IgD-negative memory B cell (primary cell): ENCODE data around the gene PAPOLB. TPM values are rescaled to one million over a fixed set of nuclear protein-coding genes. Genes with fewer than 3 reads are reported as not detected.
"Not testable (repeated sequence)": the region's sequence is repeated elsewhere in the genome, so short reads cannot be mapped to it uniquely, and the experiment has no call there.

Experiments used
- H3K27ac Mint-ChIP-seq, 3 donors: one replicate each; pipeline ENCODE4 v1.8.0; 2020 to 2022; ENCODE audit warnings: mild to moderate bottlenecking in 3 of 3, mixed read lengths in 3 of 3, moderate library complexity in 1 of 3
- H3K27me3 Mint-ChIP-seq: one replicate; pipeline ENCODE4 v1.8.0; 2021; ENCODE audit warnings: mixed read lengths
- H3K36me3 Mint-ChIP-seq: one replicate; pipeline ENCODE4 v1.8.0; 2020; ENCODE audit warnings: mild to moderate bottlenecking, mixed read lengths
- H3K4me1 Mint-ChIP-seq, 3 donors: one replicate each; pipeline ENCODE4 v1.8.0; 2020 to 2022; ENCODE audit warnings: mixed read lengths in 3 of 3, mild to moderate bottlenecking in 1 of 3
- H3K4me3 Mint-ChIP-seq, 4 donors: one replicate each; pipeline ENCODE4 v1.8.0; 2020 to 2022; ENCODE audit warnings: mild to moderate bottlenecking in 4 of 4, mixed read lengths in 4 of 4, moderate library complexity in 3 of 4
- H3K9me3 Mint-ChIP-seq, 3 donors: one replicate each; pipeline ENCODE4 v1.8.0; 2020 to 2021; ENCODE audit warnings: mixed read lengths in 3 of 3, mild to moderate bottlenecking in 1 of 3
- polyA plus RNA-seq: library from polyadenylated mRNA; unstranded; fragments of 300-500 nt; fragmentation: Illumina TruSeq; gene quantifications from one replicate; pipeline ENCODE4 v1.2.3, GENCODE V29; 2021

PAPOLB gene
- polyA plus RNA-seq, result not detected

GRCh38 chr7:4861673-4862072 lies at the start of gene PAPOLB:
Gene PAPOLB (minus strand): TSS chr7:4862030. CDS start chr7:4861810, 220 bp downstream.
- Mint-ChIP-seq H3K36me3 (no peaks in the 10 kb centered on the region), H3K4me1 (peaks cover 2 to 5% (median 3%) of the 10 kb centered on the region in 3 donors), H3K4me3 (peak within 1 kb of the TSS; percentile 64 to 92 (median 75)), H3K9me3 (peaks cover 3 to 19% (median 9%) of the 10 kb centered on the region in 3 donors), H3K27me3 (peaks cover 23% of the 10 kb centered on the region), H3K27ac (peak within 1 kb of the TSS in 2 of 3 donors; percentile 78 to 84)

GRCh38 chr7:4911111-4911828 lies 49.4 kb upstream of the PAPOLB start:
- Mint-ChIP-seq H3K36me3 (no peaks in the 10 kb centered on the region), H3K27me3 (peaks cover 7% of the 10 kb centered on the region), H3K4me1 (no peaks in the 10 kb centered on the region), H3K4me3 (no peak overlapping the region), H3K9me3 (peaks cover 0 to 3% (median 0%) of the 10 kb centered on the region in 3 donors), H3K27ac (no peak overlapping the region)

- Mint-ChIP-seq H3K4me1 (peaks cover 0 to 2% (median 0%) of the 10 kb centered on the region in 3 donors), H3K36me3 (no peaks in the 10 kb centered on the region), H3K4me3 (no peak overlapping the region), H3K27ac (no peak overlapping the region), H3K27me3 (peaks cover 11% of the 10 kb centered on the region), H3K9me3 (peaks cover 0 to 5% (median 3%) of the 10 kb centered on the region in 3 donors)
Observed at GRCh38 chr7:4906682-4907081, 44.9 kb upstream of the PAPOLB start.

GRCh38 chr7:4905171-4905570 lies 43.3 kb upstream of the PAPOLB start:
- H3K27me3 Mint-ChIP-seq, result peaks cover 11% of the 10 kb centered on the region
- no peak overlapping the region for H3K27ac Mint-ChIP-seq

GRCh38 chr7:4904346-4904745 lies 42.5 kb upstream of the PAPOLB start:
- H3K9me3 Mint-ChIP-seq, result peaks cover 0 to 5% (median 3%) of the 10 kb centered on the region in 3 donors
- peaks cover 10% of the 10 kb centered on the region for H3K27me3 Mint-ChIP-seq
- H3K4me3 Mint-ChIP-seq, result no peak overlapping the region
- no peaks in the 10 kb centered on the region for H3K36me3 Mint-ChIP-seq
- peaks cover 0 to 2% (median 0%) of the 10 kb centered on the region in 3 donors for H3K4me1 Mint-ChIP-seq
- H3K27ac Mint-ChIP-seq, result no peak overlapping the region

More at GRCh38 chr7:4905171-4905570, 43.3 kb upstream of the PAPOLB start:
- Mint-ChIP-seq H3K9me3 (peaks cover 0 to 5% (median 3%) of the 10 kb centered on the region in 3 donors), H3K36me3 (no peaks in the 10 kb centered on the region), H3K4me1 (peaks cover 0 to 2% (median 0%) of the 10 kb centered on the region in 3 donors), H3K4me3 (no peak overlapping the region)

GRCh38 chr7:4895766-4896165 lies 33.9 kb upstream of the PAPOLB start:
- H3K27me3 Mint-ChIP-seq, result peaks cover 16% of the 10 kb centered on the region
- H3K4me1 Mint-ChIP-seq, result no peaks in the 10 kb centered on the region
- peaks cover 0 to 7% (median 2%) of the 10 kb centered on the region in 3 donors for H3K9me3 Mint-ChIP-seq
- no peak overlapping the region for H3K4me3 Mint-ChIP-seq
- peaks cover 5% of the 10 kb centered on the region for H3K36me3 Mint-ChIP-seq
- H3K27ac Mint-ChIP-seq, result no peak overlapping the region

- H3K27ac Mint-ChIP-seq, result no peak overlapping the region
- peaks cover 0 to 7% (median 2%) of the 10 kb centered on the region in 3 donors for H3K9me3 Mint-ChIP-seq
- H3K27me3 Mint-ChIP-seq, result peaks cover 20% of the 10 kb centered on the region
- peaks cover 5% of the 10 kb centered on the region for H3K36me3 Mint-ChIP-seq
- no peaks in the 10 kb centered on the region for H3K4me1 Mint-ChIP-seq
- no peak overlapping the region for H3K4me3 Mint-ChIP-seq
Observed at GRCh38 chr7:4894482-4894881, 32.7 kb upstream of the PAPOLB start.

GRCh38 chr7:4893929-4894475 lies 32.2 kb upstream of the PAPOLB start:
- no peak overlapping the region for H3K4me3 Mint-ChIP-seq

GRCh38 chr7:4893188-4893587 lies 31.4 kb upstream of the PAPOLB start:
- H3K27me3 Mint-ChIP-seq, result peaks cover 20% of the 10 kb centered on the region
- H3K27ac Mint-ChIP-seq, H3K4me3 Mint-ChIP-seq, H3K36me3 Mint-ChIP-seq, H3K9me3 Mint-ChIP-seq, H3K4me1 Mint-ChIP-seq: not testable (repeated sequence)

More at GRCh38 chr7:4893929-4894475, 32.2 kb upstream of the PAPOLB start:
- Mint-ChIP-seq H3K4me1 (no peaks in the 10 kb centered on the region), H3K27ac (no peak overlapping the region), H3K36me3 (peaks cover 5% of the 10 kb centered on the region), H3K9me3 (peaks cover 0 to 7% (median 2%) of the 10 kb centered on the region in 3 donors), H3K27me3 (peaks cover 22% of the 10 kb centered on the region)

- peaks cover 19% of the 10 kb centered on the region for H3K27me3 Mint-ChIP-seq
- H3K9me3 Mint-ChIP-seq, H3K4me1 Mint-ChIP-seq, H3K4me3 Mint-ChIP-seq, H3K36me3 Mint-ChIP-seq, H3K27ac Mint-ChIP-seq: not testable (repeated sequence)
Observed at GRCh38 chr7:4891522-4891921, 29.7 kb upstream of the PAPOLB start.

- Mint-ChIP-seq H3K27ac (no peak overlapping the region), H3K4me3 (no peak overlapping the region), H3K9me3 (peaks cover 0 to 7% (median 0%) of the 10 kb centered on the region in 3 donors), H3K36me3 (peaks cover 3% of the 10 kb centered on the region), H3K4me1 (no peaks in the 10 kb centered on the region), H3K27me3 (peaks cover 15% of the 10 kb centered on the region)
Observed at GRCh38 chr7:4889682-4890081, 27.9 kb upstream of the PAPOLB start.

GRCh38 chr7:4888161-4888560 lies 26.3 kb upstream of the PAPOLB start:
- Mint-ChIP-seq H3K27me3 (peaks cover 25% of the 10 kb centered on the region), H3K27ac (no peak overlapping the region), H3K9me3 (no peaks in the 10 kb centered on the region), H3K4me1 (peaks cover 1 to 5% (median 3%) of the 10 kb centered on the region in 3 donors), H3K36me3 (no peaks in the 10 kb centered on the region), H3K4me3 (no peak overlapping the region)

GRCh38 chr7:4886671-4887070 lies 24.8 kb upstream of the PAPOLB start:
- no peaks in the 10 kb centered on the region for H3K9me3 Mint-ChIP-seq
- peak overlapping the region in 1 of 4 donors; percentile 32 for H3K4me3 Mint-ChIP-seq
- peaks cover 35% of the 10 kb centered on the region for H3K27me3 Mint-ChIP-seq
- H3K27ac Mint-ChIP-seq, result no peak overlapping the region
- peaks cover 5 to 10% (median 8%) of the 10 kb centered on the region in 3 donors for H3K4me1 Mint-ChIP-seq
- no peaks in the 10 kb centered on the region for H3K36me3 Mint-ChIP-seq

GRCh38 chr7:4885317-4885807 lies 23.5 kb upstream of the PAPOLB start:
- no peak overlapping the region for H3K4me3 Mint-ChIP-seq
- H3K4me1 Mint-ChIP-seq, result peaks cover 5 to 10% (median 8%) of the 10 kb centered on the region in 3 donors
- H3K27me3 Mint-ChIP-seq, result peaks cover 32% of the 10 kb centered on the region
- H3K9me3 Mint-ChIP-seq, result no peaks in the 10 kb centered on the region
- no peak overlapping the region for H3K27ac Mint-ChIP-seq
- H3K36me3 Mint-ChIP-seq, result no peaks in the 10 kb centered on the region

GRCh38 chr7:4884164-4884563 lies 22.3 kb upstream of the PAPOLB start:
- peaks cover 38% of the 10 kb centered on the region for H3K27me3 Mint-ChIP-seq
- no peaks in the 10 kb centered on the region for H3K9me3 Mint-ChIP-seq
- no peaks in the 10 kb centered on the region for H3K36me3 Mint-ChIP-seq
- peak overlapping the region in 2 of 4 donors; percentile 55 to 60 for H3K4me3 Mint-ChIP-seq
- peak overlapping the region in 1 of 3 donors; percentile 74 for H3K27ac Mint-ChIP-seq
- peaks cover 5 to 10% (median 8%) of the 10 kb centered on the region in 3 donors for H3K4me1 Mint-ChIP-seq
